ENCODE results near the gene MYH10.

MYH10 gene

DNA sequence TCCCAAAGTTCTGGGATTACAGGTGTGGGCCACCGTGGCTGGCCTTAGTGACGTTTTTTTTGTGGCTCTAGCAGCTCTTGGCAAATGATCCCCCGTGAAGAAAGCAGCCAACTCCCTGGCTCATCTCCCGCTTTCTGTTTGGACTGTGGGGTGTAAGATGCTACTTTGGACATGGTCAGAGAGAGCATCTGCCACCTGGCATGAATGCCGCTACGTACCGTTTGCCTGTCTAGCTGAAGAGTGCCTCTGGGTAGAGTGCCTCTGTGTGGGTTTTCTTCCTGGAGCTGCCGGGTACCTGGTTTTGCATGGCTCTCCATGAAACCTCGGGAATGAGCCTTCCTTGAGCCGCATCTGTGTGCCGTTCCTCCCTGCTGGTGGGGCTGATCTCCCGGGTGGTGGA lies 160.6 kb downstream of the MYH10 start:
- DNase-seq: no peak

- no peak for DNase-seq
Observed at GRCh38 chr17:8468980-8469379, 161.5 kb downstream of the MYH10 start.

DNA sequence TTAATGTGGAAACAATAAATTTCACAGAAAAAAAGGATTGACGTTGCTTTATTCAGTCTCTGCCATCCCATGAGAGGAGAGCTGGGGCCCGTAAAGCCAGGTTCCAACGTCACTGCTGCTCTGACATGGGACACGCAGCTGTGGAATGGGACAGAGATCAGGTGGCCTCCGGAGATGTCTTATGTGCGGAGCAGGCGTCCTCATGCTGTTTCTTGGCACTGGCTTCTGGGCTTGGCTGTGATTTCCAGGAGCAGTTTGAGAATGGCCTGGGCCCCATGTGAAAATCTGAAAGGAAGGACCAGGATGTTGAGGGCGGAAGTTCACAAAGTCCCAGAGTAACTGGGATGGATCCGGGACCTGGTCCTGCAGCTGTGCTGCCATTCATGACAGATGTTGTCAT lies 162.4 kb downstream of the MYH10 start:
- no peak for DNase-seq

DNA sequence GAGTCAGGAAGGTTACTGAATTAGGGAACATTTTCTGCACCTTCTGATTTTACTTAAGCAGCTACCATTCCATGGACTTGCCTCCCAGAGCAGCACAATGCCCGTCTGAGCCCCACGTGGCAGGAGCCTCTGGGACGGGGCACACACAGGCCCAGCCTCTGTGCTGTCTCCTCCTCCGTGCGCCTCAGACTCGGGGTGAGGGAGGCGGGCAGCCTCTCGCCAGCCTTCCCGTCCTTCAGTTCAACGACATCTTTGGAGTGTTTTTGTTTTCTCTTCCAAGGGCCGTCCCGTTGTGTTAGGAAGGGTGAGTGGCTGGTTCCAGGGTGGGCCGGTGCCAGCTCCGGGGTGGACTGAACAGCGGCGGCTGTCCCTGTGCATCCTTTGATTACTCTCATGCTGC lies 163.0 kb downstream of the MYH10 start:
- DNase-seq: no peak

DNA sequence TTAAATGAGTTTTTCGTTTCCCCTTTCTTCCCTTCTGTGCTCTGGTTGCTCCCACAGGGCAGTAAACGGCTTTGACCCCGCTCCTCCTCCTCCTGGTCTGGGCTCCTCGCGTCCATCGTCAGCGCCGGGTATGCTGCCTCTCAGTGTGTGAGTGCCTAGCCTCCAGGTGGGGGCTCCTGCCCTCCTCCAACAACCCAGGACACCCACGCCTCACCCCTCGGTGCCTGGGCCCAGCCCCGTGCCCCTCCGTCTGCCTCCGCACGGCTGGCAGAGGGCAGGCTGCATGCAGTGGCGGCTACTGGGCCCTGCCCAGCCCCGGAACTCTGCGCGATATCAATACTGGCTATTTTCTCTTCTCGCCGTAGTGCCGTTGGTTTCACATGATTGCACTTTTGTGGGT lies 163.7 kb downstream of the MYH10 start:
- no peak for DNase-seq

- DNase-seq: no peak
Observed at GRCh38 chr17:8466456-8466855, 164.1 kb downstream of the MYH10 start.

GRCh38 chr17:8465759-8466158 lies 164.8 kb downstream of the MYH10 start:
- DNase-seq: no peak

GRCh38 chr17:8465356-8465755 lies 165.2 kb downstream of the MYH10 start:
- DNase-seq: no peak

DNA sequence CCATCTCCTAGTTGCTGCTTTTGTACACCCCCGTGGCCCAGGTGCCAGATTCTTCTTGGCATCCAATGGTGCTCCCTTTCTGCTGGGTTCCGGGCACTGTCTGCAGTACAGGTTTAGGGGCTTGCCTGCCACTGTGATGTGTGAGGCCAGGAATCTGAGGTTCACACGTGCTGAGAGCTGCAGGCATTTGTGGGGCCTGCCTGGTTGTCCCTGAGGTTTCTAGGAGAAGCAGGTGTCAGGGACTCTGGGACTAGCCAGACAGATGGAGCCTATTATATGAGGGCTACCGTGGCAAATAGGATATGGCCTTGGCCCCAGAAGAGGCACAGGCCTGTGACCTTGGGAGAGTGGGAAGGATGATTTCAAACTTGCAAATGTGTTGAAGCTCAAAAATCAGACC lies 165.6 kb downstream of the MYH10 start:
- DNase-seq: no peak

DNA sequence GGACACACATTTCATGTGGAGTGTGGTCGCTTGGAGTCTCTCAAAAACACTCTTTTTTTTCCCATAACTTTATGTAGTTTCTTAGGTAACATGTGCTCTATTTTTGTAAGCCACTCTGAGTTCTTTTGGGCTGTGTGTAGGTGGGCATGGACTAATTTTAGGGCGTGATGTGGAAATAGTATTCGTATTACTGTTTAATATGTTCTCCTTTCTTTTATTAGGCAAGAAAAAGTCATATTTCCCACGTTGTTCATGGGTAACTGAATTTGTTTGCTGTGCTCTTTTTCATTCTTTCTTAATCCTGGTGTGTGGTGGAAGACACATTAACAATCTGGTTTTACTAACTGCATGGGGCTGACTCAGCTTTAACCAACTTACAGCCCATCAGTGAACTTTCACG lies 167.4 kb downstream of the MYH10 start:
- no peak for DNase-seq

GRCh38 chr17:8462564-8462963 lies 168.0 kb downstream of the MYH10 start:
- DNase-seq: no peak

- DNase-seq: no peak
Observed at GRCh38 chr17:8459831-8460230, 170.7 kb downstream of the MYH10 start.

- no peak for DNase-seq
Observed at GRCh38 chr17:8459107-8459506, 171.4 kb downstream of the MYH10 start.

DNA sequence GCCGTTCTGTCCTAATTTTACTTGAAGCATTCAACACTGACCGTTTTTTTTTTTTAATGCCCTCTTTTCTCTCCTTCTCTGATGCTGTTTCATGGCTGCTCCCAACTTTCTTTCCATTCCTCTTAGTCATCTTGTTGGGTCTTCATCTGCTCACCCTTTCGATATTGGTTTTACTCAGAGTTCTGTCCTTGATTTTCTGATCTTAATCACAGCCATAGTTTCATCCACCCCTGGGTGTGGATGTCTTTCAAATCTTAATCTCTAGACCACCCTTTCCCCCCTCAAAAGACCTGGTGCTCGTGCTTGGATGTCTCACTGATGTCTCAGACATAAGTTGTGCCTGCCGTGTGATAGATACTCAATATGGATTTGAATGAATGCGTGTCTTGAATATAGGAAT lies 172.4 kb downstream of the MYH10 start:
- no peak for DNase-seq

DNA sequence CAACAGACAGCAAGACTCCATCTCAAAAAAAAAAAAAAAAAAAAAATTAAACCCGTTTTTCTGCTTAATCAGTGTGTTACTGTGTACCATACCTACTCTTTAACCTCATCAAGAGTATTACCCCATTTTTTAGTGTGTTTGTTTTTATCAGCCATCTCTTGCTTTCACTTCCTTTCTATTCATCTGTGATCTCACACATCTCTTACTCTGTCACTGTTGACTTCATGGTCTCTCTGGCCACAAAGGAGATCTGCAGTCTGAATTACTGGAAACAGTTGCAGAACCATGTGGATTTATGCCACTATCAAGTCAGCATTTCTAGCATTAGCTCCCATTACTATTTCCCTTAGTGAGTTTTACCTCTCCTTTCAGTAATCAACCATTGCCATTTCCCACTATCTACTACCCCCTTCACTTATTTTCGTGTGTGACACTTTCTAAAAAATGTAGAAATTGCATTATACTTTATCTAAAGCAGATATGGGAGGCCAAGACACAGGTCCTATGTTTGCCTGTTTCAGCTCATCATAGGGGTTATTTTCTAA lies 174.8 kb downstream of the MYH10 start:
- no peak for DNase-seq

- DNase-seq: no peak
Observed at GRCh38 chr17:8453326-8453725, 177.2 kb downstream of the MYH10 start.

GRCh38 chr17:8451933-8452614 lies 178.5 kb downstream of the MYH10 start:
- DNase-seq: no peak

DNA sequence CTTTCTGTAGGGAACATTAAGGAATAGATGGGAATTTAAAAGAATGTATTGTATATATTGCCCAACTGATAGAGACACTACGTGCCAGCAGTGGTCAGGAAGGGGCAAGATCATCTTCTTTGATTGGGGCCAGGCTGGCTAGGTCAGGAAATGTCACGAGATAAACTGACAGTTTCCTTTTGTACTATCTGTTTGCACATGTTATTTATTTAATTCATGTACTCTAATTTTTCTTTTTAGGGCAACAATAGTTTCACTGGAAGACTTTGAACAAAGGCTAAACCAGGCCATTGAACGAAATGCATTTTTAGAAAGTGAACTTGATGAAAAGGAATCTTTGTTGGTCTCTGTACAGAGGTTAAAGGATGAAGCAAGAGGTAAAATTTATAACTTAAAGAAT lies 182.2 kb downstream of the MYH10 start:
- no peak for DNase-seq

DNA sequence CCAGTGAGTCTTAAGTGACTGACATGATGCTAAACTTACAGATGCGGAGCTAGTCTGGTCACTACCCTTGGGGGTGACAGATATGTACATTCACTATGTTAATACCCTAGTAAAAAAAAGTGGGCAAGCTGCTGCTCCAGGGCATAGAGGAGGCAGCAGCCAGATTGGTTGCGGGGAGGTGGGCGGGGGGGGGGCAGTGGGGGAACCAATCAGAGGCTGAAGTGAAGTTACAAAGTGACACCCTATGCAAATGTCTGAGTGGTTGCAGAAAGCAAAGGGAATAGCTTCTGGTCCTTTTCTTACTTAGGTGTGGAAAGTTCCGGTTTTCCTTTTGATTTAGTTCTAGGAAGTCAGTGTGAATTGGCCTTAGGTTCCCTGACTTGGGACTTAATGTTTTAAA lies 182.7 kb downstream of the MYH10 start:
- no peak for DNase-seq

- DNase-seq: no peak
Observed at GRCh38 chr17:8445536-8445935, 185.0 kb downstream of the MYH10 start.

- DNase-seq: no peak
Observed at GRCh38 chr17:8444494-8444893, 186.0 kb downstream of the MYH10 start.

GRCh38 chr17:8443756-8444155 lies 186.8 kb downstream of the MYH10 start:
- DNase-seq: no peak

DNA sequence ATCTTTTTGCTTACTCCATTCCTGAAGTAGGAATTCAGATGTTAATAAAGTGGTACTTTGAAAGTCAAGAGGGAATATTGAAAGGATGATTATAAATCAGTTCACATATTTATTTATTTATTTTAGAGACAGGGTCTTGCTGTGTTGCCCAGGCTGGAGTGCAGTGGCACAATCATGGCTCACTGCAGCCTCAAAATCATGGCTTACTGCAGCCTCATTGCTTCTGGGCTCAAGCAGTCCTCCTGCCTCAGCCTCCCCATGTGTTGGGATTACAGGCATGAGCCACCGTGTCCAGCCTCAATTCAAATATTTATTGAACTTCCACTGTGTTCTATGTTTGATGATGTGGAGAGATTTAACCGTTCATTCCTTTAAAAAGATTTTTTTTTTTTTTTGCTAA lies 188.2 kb downstream of the MYH10 start:
- no peak for DNase-seq

DNA sequence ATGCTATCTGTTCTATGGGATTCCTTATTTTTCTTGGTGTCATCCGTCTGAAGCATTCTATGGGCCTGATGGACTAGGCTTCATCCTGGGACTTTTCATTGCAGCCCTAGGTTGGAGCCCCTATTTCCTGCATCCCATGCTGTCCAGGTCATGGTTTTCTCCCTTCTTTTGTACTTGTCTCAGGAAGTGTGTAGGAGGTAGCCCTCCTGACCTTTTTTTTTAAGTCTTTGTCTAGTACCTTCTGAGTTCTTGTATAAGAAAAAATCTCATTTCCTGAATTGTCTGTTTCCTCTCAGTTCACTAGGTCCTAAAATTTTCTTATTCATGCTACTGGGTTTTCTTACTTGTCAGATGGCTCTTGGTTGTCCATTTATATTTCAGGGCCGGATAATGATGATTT lies 188.8 kb downstream of the MYH10 start:
- no peak for DNase-seq

GRCh38 chr17:8439681-8440080 lies 190.8 kb downstream of the MYH10 start:
- no peak for DNase-seq

Measured in activated CD4-positive, alpha-beta T cell treated with anti-CD3 and anti-CD28 coated beads for 4 hours (primary cell).